Measurements from ENCODE around the gene FBH1. TPM values are rescaled to one million over a fixed set of nuclear protein-coding genes. Genes with fewer than 3 reads are reported as not detected.

Gene FBH1
- polyA plus RNA-seq, 1 donor from 2014 or later: 41.1 TPM

DNA sequence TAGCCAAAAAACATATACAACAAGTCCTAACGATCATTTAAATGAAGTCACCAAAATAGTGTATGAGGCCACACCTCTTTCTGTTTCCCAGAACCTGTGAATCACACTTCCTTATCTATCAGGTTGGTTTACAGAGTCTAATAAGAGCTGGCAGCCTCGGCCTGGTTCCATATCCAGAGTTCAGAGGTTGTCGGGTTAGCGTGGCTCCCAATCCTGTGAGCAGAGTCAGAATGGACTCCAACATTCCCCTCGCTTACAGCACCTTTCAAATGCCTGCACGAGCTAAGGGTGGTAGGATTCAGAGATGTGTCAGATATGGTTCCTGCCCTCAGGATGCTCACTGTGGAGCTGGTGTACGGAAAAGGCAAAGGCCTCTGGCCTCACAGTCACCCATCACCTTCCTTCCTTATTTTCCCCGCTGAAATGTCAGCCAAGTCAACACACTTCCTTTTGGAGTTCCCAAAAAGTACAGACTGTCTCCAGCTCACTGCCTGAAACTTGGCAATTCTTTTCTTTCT is 81.3 kb downstream of the FBH1 start:
- no peak overlapping the region for H2AFZ ChIP-seq (ENCODE audit: low read depth, low read length)
- H3F3A ChIP-seq (ENCODE audit: insufficient read depth, low read length, poor library complexity, severe bottlenecking): no peaks in the 10 kb centered on the region
- no peaks in the 10 kb centered on the region for H3K36me3 ChIP-seq (ENCODE audit: insufficient read depth, low read length)
- TF ChIP-seq MXI1 (conservative IDR thresholded peaks at IDR 0.05; ENCODE audit: poor library complexity, severe bottlenecking): no peak
- no peak for TF ChIP-seq POLR2AphosphoS5 (IDR thresholded peaks at IDR 0.05)
- TF ChIP-seq, protein P1, sequence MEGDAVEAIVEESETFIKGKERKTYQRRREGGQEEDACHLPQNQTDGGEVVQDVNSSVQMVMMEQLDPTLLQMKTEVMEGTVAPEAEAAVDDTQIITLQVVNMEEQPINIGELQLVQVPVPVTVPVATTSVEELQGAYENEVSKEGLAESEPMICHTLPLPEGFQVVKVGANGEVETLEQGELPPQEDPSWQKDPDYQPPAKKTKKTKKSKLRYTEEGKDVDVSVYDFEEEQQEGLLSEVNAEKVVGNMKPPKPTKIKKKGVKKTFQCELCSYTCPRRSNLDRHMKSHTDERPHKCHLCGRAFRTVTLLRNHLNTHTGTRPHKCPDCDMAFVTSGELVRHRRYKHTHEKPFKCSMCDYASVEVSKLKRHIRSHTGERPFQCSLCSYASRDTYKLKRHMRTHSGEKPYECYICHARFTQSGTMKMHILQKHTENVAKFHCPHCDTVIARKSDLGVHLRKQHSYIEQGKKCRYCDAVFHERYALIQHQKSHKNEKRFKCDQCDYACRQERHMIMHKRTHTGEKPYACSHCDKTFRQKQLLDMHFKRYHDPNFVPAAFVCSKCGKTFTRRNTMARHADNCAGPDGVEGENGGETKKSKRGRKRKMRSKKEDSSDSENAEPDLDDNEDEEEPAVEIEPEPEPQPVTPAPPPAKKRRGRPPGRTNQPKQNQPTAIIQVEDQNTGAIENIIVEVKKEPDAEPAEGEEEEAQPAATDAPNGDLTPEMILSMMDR (IDR thresholded peaks at IDR 0.05; ENCODE audit: poor library complexity, severe bottlenecking): no peak
- H4K20me1 ChIP-seq (ENCODE audit: insufficient read depth): no peaks in the 10 kb centered on the region
- no peak overlapping the region for H3K4me2 ChIP-seq (ENCODE audit: low read length)
- H3K9ac ChIP-seq (ENCODE audit: low read length): no peak overlapping the region
- H3K9me3 ChIP-seq (ENCODE audit: low read length): no peaks in the 10 kb centered on the region
- H3K79me2 ChIP-seq (replicated peaks; ENCODE audit: insufficient read depth, low read length): no peaks in the 10 kb centered on the region
- H3K27ac ChIP-seq (ENCODE audit: low read length): no peak overlapping the region
- H3K27me3 ChIP-seq (ENCODE audit: insufficient read depth, low read depth, low read length): peaks cover 15% of the 10 kb centered on the region
- H3K9me2 ChIP-seq (ENCODE audit: insufficient read depth, low read length): no peaks in the 10 kb centered on the region
- no peak overlapping the region for H3K4me3 ChIP-seq (ENCODE audit: low read length)

DNA sequence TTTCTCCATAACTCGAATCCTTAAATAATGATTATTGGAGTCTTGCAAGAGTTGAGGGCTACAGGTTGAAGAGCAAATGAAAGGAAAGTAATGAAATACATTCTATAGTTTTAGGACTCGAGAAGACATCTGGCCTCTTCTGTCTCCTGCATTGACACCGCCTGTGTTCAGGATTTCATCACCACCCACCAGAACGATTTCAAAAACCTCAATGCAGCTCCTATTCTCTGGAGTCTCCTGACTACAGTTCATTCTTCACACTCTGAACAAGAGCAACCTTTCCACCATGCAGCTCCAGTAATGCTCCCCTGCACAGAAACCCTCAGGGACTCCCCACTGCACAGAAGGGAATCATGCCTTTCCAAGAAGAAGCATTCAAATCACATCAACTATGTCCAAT is 81.8 kb downstream of the FBH1 start:
- Histone ChIP-seq H3K27me3 (ENCODE audit: insufficient read depth, low read depth, low read length) (peaks cover 20% of the 10 kb centered on the region), H4K20me1 (ENCODE audit: insufficient read depth) (no peaks in the 10 kb centered on the region), H3K36me3 (ENCODE audit: insufficient read depth, low read length) (no peaks in the 10 kb centered on the region), H3K79me2 (replicated peaks; ENCODE audit: insufficient read depth, low read length) (no peaks in the 10 kb centered on the region), H2AFZ (ENCODE audit: low read depth, low read length) (no peak overlapping the region), H3K9me2 (ENCODE audit: insufficient read depth, low read length) (no peaks in the 10 kb centered on the region), H3K27ac (ENCODE audit: low read length) (no peak overlapping the region), H3K4me2 (ENCODE audit: low read length) (no peak overlapping the region), H3K4me3 (ENCODE audit: low read length) (no peak overlapping the region), H3K9me3 (ENCODE audit: low read length) (no peaks in the 10 kb centered on the region), H3F3A (ENCODE audit: insufficient read depth, low read length, poor library complexity, severe bottlenecking) (no peaks in the 10 kb centered on the region), H3K9ac (ENCODE audit: low read length) (no peak overlapping the region)
- TF ChIP-seq, protein P1 (IDR thresholded peaks at IDR 0.05; ENCODE audit: poor library complexity, severe bottlenecking): no peak
- TF ChIP-seq RAD21 (conservative IDR thresholded peaks at IDR 0.05) (no peak), POLR2AphosphoS5 (IDR thresholded peaks at IDR 0.05) (no peak), TAF1 (IDR thresholded peaks at IDR 0.05; ENCODE audit: low read depth) (no peak)
- TF ChIP-seq, protein P2, sequence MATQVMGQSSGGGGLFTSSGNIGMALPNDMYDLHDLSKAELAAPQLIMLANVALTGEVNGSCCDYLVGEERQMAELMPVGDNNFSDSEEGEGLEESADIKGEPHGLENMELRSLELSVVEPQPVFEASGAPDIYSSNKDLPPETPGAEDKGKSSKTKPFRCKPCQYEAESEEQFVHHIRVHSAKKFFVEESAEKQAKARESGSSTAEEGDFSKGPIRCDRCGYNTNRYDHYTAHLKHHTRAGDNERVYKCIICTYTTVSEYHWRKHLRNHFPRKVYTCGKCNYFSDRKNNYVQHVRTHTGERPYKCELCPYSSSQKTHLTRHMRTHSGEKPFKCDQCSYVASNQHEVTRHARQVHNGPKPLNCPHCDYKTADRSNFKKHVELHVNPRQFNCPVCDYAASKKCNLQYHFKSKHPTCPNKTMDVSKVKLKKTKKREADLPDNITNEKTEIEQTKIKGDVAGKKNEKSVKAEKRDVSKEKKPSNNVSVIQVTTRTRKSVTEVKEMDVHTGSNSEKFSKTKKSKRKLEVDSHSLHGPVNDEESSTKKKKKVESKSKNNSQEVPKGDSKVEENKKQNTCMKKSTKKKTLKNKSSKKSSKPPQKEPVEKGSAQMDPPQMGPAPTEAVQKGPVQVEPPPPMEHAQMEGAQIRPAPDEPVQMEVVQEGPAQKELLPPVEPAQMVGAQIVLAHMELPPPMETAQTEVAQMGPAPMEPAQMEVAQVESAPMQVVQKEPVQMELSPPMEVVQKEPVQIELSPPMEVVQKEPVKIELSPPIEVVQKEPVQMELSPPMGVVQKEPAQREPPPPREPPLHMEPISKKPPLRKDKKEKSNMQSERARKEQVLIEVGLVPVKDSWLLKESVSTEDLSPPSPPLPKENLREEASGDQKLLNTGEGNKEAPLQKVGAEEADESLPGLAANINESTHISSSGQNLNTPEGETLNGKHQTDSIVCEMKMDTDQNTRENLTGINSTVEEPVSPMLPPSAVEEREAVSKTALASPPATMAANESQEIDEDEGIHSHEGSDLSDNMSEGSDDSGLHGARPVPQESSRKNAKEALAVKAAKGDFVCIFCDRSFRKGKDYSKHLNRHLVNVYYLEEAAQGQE (IDR thresholded peaks at IDR 0.05; ENCODE audit: borderline replicate concordance): no peak

DNA sequence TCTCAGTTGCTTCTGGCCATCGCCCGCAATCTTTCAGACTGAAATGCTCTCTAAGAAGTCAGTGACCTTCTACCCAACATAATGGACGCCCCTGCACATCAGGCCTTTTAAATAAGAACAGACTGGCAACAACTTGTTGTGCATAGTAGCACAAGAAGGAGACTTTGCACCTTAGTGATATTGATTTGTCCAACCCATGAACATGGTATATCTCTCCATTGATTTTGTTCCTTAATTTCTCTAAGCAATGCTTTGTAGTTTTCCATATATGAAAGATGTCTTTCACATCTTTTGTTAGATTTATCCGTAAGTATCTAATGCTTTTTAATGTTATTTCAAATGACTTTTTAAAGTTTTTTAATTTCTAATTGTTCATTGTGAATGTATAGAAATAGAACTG is 83.0 kb downstream of the FBH1 start:
- Histone ChIP-seq H3K27me3 (ENCODE audit: insufficient read depth, low read depth, low read length) (peaks cover 32% of the 10 kb centered on the region), H3K4me3 (ENCODE audit: low read length) (no peak overlapping the region), H4K20me1 (ENCODE audit: insufficient read depth) (no peaks in the 10 kb centered on the region), H2AFZ (ENCODE audit: low read depth, low read length) (no peak overlapping the region), H3K9ac (ENCODE audit: low read length) (no peak overlapping the region), H3K9me2 (ENCODE audit: insufficient read depth, low read length) (no peaks in the 10 kb centered on the region), H3K4me2 (ENCODE audit: low read length) (no peak overlapping the region), H3K9me3 (ENCODE audit: low read length) (no peaks in the 10 kb centered on the region), H3K36me3 (ENCODE audit: insufficient read depth, low read length) (no peaks in the 10 kb centered on the region), H3K27ac (ENCODE audit: low read length) (no peak overlapping the region), H3K79me2 (replicated peaks; ENCODE audit: insufficient read depth, low read length) (no peaks in the 10 kb centered on the region), H3F3A (ENCODE audit: insufficient read depth, low read length, poor library complexity, severe bottlenecking) (no peaks in the 10 kb centered on the region)
- no peak for TF ChIP-seq TAF1 (IDR thresholded peaks at IDR 0.05; ENCODE audit: low read depth)
- no peak for TF ChIP-seq SMC3 (conservative IDR thresholded peaks at IDR 0.05; ENCODE audit: poor library complexity)
- TF ChIP-seq EP300 (conservative IDR thresholded peaks at IDR 0.05; ENCODE audit: poor library complexity, severe bottlenecking): no peak
- TF ChIP-seq POLR2AphosphoS5 (IDR thresholded peaks at IDR 0.05): no peak
- no peak for TF ChIP-seq MXI1 (conservative IDR thresholded peaks at IDR 0.05; ENCODE audit: poor library complexity, severe bottlenecking)

Data from neural cell (in vitro differentiated cells).